Measurements from ENCODE around the gene EOMES. TPM values are rescaled to one million over a fixed set of nuclear protein-coding genes. Genes with fewer than 3 reads are reported as not detected.

The EOMES gene
- total and polyA plus RNA-seq, 2 experiments from 2014 or later: 0.10 TPM

DNA sequence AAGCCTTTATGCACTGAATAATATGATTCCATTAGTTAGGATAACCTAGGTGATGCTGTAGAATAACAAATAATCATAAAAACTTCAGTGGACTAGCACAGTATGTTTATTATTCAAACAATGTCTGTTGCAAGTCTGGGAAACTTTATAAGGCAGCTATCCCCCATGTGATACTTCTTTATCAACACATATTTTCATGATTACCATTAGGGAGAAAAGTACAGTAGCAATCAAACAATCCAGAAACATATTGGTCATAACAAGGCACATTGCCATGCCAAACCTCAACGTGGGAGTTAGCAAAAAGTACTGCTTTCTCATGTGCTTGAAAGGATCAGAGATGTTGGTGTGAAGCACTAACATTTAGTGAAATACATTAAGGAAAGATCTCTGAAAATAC, 35.5 kb downstream of the EOMES start:
- no peaks in the 10 kb centered on the region for H3K4me1 Mint-ChIP-seq
- H3F3A ChIP-seq (replicated peaks; ENCODE audit: low read depth): no peaks in the 10 kb centered on the region
- H4K20me1 ChIP-seq (replicated peaks; ENCODE audit: insufficient read depth): no peaks in the 10 kb centered on the region
- H3K4me3 ChIP-seq: no peak overlapping the region
- H3K9me2 ChIP-seq (ENCODE audit: insufficient read depth): no peaks in the 10 kb centered on the region
- H3K27me3 Mint-ChIP-seq (ENCODE audit: insufficient read depth, low read depth, poor library complexity): peaks cover 6% of the 10 kb centered on the region
- H3K4me2 ChIP-seq: no peak overlapping the region
- no peak for ATAC-seq
- no peak overlapping the region for H3K27ac Mint-ChIP-seq
- H3K36me3 Mint-ChIP-seq (ENCODE audit: low read depth): no peaks in the 10 kb centered on the region
- no peak for DNase-seq (ENCODE audit: low spot score)
- H3K4me3 Mint-ChIP-seq: no peak overlapping the region
- no peak overlapping the region for H2AFZ ChIP-seq
- no peaks in the 10 kb centered on the region for H3K36me3 ChIP-seq (ENCODE audit: insufficient read depth)
- no peak overlapping the region for H3K27ac ChIP-seq (ENCODE audit: low read depth)
- no peaks in the 10 kb centered on the region for H3K4me1 ChIP-seq (ENCODE audit: insufficient read depth)
- H3K9me3 Mint-ChIP-seq: peaks cover 3% of the 10 kb centered on the region; the same call in 1 of the 3 replicates
- no peaks in the 10 kb centered on the region for H3K27me3 ChIP-seq (ENCODE audit: insufficient read depth)
- no peaks in the 10 kb centered on the region for H3K79me2 ChIP-seq (replicated peaks; ENCODE audit: insufficient read depth)
- TF ChIP-seq, protein P1, sequence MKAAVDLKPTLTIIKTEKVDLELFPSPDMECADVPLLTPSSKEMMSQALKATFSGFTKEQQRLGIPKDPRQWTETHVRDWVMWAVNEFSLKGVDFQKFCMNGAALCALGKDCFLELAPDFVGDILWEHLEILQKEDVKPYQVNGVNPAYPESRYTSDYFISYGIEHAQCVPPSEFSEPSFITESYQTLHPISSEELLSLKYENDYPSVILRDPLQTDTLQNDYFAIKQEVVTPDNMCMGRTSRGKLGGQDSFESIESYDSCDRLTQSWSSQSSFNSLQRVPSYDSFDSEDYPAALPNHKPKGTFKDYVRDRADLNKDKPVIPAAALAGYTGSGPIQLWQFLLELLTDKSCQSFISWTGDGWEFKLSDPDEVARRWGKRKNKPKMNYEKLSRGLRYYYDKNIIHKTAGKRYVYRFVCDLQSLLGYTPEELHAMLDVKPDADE (IDR thresholded peaks at IDR 0.05): no peak
- TF ChIP-seq ZNF331 (CRISPR knock-in tag; IDR thresholded peaks at IDR 0.05; ENCODE audit: low read depth) (no peak), EZH2phosphoT487 (IDR thresholded peaks at IDR 0.05; ENCODE audit: unreplicated experiment) (no peak), EZH2 (IDR thresholded peaks at IDR 0.05; ENCODE audit: low read depth, unreplicated experiment) (no peak)

- H3K4me3 Mint-ChIP-seq: no peak overlapping the region
- no peak for DNase-seq (ENCODE audit: low spot score)
- H3K27me3 ChIP-seq (ENCODE audit: insufficient read depth): no peaks in the 10 kb centered on the region
- no peak overlapping the region for H3K4me3 ChIP-seq
- peaks cover 6% of the 10 kb centered on the region for H3K27me3 Mint-ChIP-seq (ENCODE audit: insufficient read depth, low read depth, poor library complexity)
- H3K27ac Mint-ChIP-seq: no peak overlapping the region
- H3K9me3 Mint-ChIP-seq: peaks cover 3% of the 10 kb centered on the region; the same call in 2 of the 3 replicates
- no peaks in the 10 kb centered on the region for H3K36me3 Mint-ChIP-seq (ENCODE audit: low read depth)
- H3K79me2 ChIP-seq (replicated peaks; ENCODE audit: insufficient read depth): no peaks in the 10 kb centered on the region
- H2AFZ ChIP-seq: no peak overlapping the region
- peaks cover 7% of the 10 kb centered on the region; the same call in 2 of the 3 replicates for H3K4me1 Mint-ChIP-seq
- H3K4me1 ChIP-seq (ENCODE audit: insufficient read depth): no peaks in the 10 kb centered on the region
- no peaks in the 10 kb centered on the region for H4K20me1 ChIP-seq (replicated peaks; ENCODE audit: insufficient read depth)
- H3K9me2 ChIP-seq (ENCODE audit: insufficient read depth): no peaks in the 10 kb centered on the region
- H3K27ac ChIP-seq (ENCODE audit: low read depth): no peak overlapping the region
- peaks cover under 1% of the 10 kb centered on the region; the same call in 1 of the 2 replicates for H3F3A ChIP-seq (replicated peaks; ENCODE audit: low read depth)
- H3K36me3 ChIP-seq (ENCODE audit: insufficient read depth): no peaks in the 10 kb centered on the region
- H3K4me2 ChIP-seq: no peak overlapping the region
- ATAC-seq: no peak
- TF ChIP-seq REST (IDR thresholded peaks at IDR 0.05; ENCODE audit: unreplicated experiment) (no peak), ZNF114 (CRISPR knock-in tag; IDR thresholded peaks at IDR 0.05) (no peak), ZNF462 (CRISPR knock-in tag; IDR thresholded peaks at IDR 0.05) (no peak), POLR2AphosphoS5 (IDR thresholded peaks at IDR 0.05; ENCODE audit: low read depth) (no peak), NANOG (IDR thresholded peaks at IDR 0.05; ENCODE audit: borderline replicate concordance) (no peak), EZH2 (IDR thresholded peaks at IDR 0.05; ENCODE audit: low read depth, unreplicated experiment) (no peak), STAT1 (IDR thresholded peaks at IDR 0.05; ENCODE audit: unreplicated experiment) (no peak), CREB1 (CRISPR knock-in tag; IDR thresholded peaks at IDR 0.05; ENCODE audit: low read depth) (no peak)
Observed at GRCh38 chr3:27685474-27685873, 36.6 kb downstream of the EOMES start.
